GM21717 (cell line): ENCODE results near the gene VIL1.

Source experiments
- ATAC-seq: cut with Tn5 transposase; IDR thresholded peaks from one replicate; pipeline ENCODE4 v1.9.1; 2021; ENCODE audit warnings: mild to moderate bottlenecking, moderate library complexity; ENCODE audit not compliant: unreplicated experiment

The VIL1 gene

DNA sequence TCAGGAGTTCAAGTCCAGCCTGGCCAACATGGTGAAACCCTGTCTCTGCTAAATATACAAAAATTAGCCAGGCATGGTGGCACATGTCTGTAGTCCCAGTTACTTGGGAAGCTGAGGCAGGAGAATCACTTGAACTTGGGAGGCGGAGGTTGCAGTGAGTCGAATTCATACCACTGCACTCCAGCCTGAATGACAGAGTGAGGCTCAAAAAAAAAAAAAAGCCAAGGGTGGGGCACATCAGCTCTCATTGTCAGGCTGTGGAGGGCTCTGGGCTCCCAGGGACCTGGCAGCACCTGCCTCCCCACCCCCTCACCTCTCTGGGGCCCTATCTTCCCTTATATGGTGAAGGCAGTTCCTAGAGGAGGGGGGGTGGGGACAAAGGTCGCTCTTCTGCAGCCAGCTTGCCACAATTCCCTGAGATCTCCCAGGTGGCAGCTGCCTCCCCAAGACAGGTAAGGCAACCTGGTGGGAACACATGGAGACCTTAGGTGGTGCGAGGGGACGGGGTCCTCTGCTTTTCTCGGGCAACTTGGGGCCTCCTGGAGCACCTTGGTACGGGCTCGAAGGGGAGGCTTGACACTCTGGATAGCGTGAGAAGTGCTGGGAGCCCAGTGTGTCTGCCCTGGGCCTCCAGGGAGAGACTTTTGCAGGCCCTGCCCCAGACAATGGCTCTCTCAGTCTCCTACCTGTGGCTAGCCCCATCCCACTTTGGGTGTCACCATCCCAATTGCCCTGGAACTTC lies at the start of gene VIL1:
VIL1 (plus strand) TSS at position 407 of the 742 bp plus-strand sequence. CDS start 4,656 bp downstream, outside the sequence.
- no peak for ATAC-seq

GRCh38 chr2:218369330-218369729 lies 49.6 kb upstream of the VIL1 start:
- no peak for ATAC-seq

- ATAC-seq: no peak
Observed at GRCh38 chr2:218370410-218371063, 48.4 kb upstream of the VIL1 start.

DNA sequence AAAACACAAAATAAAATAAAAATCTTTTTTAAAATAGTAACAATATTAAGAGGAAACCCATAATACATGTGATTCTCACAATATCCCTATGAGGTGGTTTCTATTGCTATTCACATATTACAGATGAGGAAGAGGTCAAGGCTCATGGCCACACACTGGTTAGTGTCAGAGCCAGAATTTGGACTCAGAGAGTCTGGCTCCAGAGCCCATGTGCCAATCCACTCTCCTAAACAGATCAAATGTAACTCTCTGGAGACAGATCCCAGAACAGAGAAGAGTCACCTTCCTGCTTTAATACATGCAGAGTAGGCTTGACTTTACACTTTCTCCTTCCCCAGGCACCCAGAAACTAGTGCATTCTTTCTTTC lies 47.0 kb upstream of the VIL1 start:
- no peak for ATAC-seq

GRCh38 chr2:218374795-218375194 lies 44.1 kb upstream of the VIL1 start:
- no peak for ATAC-seq

GRCh38 chr2:218375212-218375611 lies 43.7 kb upstream of the VIL1 start:
- ATAC-seq: no peak

- ATAC-seq: no peak
Observed at GRCh38 chr2:218378053-218378452, 40.9 kb upstream of the VIL1 start.

DNA sequence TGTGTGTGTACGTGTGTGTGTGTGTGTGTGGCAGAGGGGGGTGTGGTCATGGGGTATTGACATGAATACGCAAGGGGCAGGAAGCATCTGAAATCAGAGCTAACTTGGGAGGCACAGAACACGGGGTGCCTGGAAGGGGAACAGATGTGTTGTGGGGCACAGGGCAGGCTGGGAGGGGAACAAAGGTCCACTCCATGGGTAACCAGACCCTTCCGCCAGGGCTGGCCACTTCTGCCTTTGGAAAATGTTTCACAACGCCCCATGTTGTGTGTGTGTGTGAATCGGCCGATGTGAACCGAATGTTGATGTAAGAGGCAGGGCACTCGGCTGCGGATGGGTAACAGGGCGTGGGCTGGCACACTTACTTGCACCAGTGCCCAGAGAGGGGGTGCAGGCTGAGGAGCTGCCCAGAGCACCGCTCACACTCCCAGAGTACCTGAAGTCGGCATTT lies 37.0 kb upstream of the VIL1 start, which contains the start of gene SLC11A1:
SLC11A1 (plus strand) TSS at position 358 of the 451 bp plus-strand sequence. CDS start 96 bp downstream, outside the sequence.
- ATAC-seq: no peak

GRCh38 chr2:218382785-218383184 lies 36.1 kb upstream of the VIL1 start:
- ATAC-seq: no peak

- ATAC-seq: no peak
Observed at GRCh38 chr2:218383892-218384519, 34.9 kb upstream of the VIL1 start.

DNA sequence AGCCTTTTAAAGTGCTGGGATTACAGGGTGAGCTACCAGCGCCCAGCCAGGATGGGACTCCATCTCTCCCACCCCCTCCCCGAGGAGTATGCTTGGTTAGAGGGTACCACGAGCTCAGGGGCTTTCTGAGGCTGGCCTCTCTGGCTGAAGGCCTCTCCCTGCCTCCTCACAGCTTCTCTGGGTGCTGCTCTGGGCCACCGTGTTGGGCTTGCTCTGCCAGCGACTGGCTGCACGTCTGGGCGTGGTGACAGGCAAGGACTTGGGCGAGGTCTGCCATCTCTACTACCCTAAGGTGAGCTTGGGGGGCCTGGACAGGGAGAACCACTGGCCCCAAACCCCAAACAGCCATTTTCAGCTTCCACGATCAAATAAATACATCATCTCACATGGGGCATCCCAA lies 33.9 kb upstream of the VIL1 start:
- no peak for ATAC-seq

- ATAC-seq: no peak
Observed at GRCh38 chr2:218386505-218387368, 32.2 kb upstream of the VIL1 start.

DNA sequence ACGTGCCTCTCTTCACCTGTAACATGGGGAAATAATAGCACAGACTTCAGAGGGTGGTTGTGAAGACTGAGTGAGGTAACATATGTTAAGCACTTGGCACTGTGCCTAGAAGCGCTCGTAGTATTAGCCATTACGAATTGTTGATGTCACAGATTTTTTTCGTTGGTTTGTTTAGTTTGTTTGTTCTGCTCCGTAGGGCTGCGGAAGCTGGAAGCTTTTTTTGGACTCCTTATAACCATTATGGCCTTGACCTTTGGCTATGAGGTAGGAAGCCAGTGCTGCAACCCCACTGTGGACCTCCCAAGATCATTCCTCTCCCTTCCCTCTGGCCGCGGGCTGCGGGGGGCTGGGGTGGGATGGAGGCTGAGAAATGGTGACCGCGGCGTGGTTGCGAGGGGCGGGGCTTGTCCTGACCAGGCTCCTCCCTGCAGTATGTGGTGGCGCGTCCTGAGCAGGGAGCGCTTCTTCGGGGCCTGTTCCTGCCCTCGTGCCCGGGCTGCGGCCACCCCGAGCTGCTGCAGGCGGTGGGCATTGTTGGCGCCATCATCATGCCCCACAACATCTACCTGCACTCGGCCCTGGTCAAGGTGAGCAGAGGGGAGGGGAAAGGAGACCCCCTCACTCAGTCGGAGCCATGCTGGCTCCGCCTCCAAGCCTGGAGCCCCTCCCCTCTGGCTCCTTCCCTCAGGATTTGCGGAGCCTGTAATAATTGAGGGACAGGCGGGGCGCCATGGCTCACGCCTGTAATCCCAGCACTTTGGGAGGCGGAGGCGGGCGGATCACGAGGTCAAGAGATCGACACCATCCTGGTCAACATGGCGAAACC lies 31.3 kb upstream of the VIL1 start:
- no peak for ATAC-seq

- ATAC-seq: no peak
Observed at GRCh38 chr2:218389333-218390150, 29.4 kb upstream of the VIL1 start.

DNA sequence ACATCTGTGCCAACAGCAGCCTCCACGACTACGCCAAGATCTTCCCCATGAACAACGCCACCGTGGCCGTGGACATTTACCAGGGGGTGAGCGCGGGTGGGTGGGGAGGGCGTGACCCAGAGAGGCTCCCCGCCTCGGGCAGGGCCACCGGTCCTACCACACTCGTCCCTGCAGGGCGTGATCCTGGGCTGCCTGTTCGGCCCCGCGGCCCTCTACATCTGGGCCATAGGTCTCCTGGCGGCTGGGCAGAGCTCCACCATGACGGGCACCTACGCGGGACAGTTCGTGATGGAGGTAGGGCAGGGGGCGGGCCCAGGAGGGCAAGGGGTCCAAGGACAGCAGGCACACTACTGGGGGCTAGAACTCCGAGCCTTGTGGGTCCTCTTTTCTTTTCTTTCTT lies 27.7 kb upstream of the VIL1 start:
- no peak for ATAC-seq

DNA sequence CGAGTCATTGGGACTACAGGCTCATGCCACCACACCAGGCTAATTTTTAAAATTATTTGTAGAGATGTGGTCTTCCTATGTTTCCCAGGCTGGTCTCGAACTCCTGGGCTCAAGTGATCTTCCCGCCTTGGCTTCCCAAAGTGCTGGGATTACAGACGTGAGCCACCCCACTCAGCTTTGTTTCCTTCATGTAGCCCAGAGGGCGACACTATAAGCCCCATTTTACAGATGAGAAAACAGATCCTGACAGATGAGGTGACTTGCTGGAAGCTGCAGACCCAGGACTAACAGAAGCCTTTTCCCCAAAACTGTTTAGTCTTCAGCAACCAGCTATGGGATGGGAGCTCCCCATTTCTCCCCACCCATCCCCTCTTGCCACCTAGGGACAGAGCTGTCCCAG lies 26.5 kb upstream of the VIL1 start:
- ATAC-seq: no peak

DNA sequence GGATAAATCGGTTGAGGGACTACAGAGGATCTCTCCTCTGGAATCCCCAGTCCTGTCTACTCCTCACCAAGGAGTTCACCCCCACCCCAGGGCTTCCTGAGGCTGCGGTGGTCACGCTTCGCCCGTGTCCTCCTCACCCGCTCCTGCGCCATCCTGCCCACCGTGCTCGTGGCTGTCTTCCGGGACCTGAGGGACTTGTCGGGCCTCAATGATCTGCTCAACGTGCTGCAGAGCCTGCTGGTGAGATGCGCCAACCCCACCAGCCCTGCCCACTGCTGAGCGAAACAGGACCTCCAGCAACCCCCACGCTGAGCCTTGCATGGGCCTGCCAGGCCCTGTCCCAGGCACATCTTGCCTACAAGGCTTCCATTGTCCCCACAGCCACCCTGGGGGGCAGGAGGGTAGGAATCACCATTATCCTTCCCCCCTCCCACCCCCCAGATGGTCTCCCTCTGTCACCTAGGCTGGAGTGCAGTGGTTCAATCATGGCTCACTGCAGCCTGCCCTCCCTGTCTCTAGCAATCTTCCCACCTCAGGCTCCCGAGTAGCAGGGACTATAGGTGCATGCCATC lies 25.9 kb upstream of the VIL1 start:
- no peak for ATAC-seq

- ATAC-seq: no peak
Observed at GRCh38 chr2:218393750-218394290, 25.1 kb upstream of the VIL1 start.
